Activated CD4-positive, alpha-beta memory T cell treated with anti-CD3 and anti-CD28 coated beads for 36 hours (primary cell): ENCODE measurements around the gene KREMEN2. TPM values are rescaled to one million over a fixed set of nuclear protein-coding genes. Genes with fewer than 3 reads are reported as not detected.

Experiments
- CTCF ChIA-PET: fragments of 350-600 bp; sonication (Branson Sonifier 250); formaldehyde crosslinking; loops from one replicate; lab custom pipeline; 2021; ENCODE audit warnings: antibody characterized with exemption, inconsistent platforms; lab: Charles Lee
- POLR2A ChIA-PET: fragments of 350-600 bp; sonication (Branson Sonifier 250); formaldehyde crosslinking; loops from one replicate; lab custom pipeline; 2021; ENCODE audit warnings: antibody characterized with exemption; lab: Charles Lee
- DNase-seq: peaks from one replicate; pipeline ENCODE4 v3.0.0-alpha.2; 2020
- H3K27ac Mint-ChIP-seq: one replicate; pipeline ENCODE4 v1.8.0; 2021; ENCODE audit warnings: mixed read lengths
- H3K27me3 Mint-ChIP-seq: one replicate; pipeline ENCODE4 v1.8.0; 2021; ENCODE audit warnings: mixed read lengths
- H3K36me3 Mint-ChIP-seq: one replicate; pipeline ENCODE4 v1.8.0; 2021; ENCODE audit warnings: mixed read lengths
- H3K4me1 Mint-ChIP-seq: one replicate; pipeline ENCODE4 v1.8.0; 2021; ENCODE audit warnings: low read depth, mixed read lengths
- H3K4me3 Mint-ChIP-seq: one replicate; pipeline ENCODE4 v1.8.0; 2021; ENCODE audit warnings: mild to moderate bottlenecking, mixed read lengths
- H3K9me3 Mint-ChIP-seq: one replicate; pipeline ENCODE4 v1.8.0; 2021; ENCODE audit warnings: mixed read lengths
- intact Hi-C: fragments of 100-400 bp; cut with micrococcal nuclease; formaldehyde crosslinking; loops from one replicate; pipeline ENCODE4 v1.15.1; 2023
- total RNA-seq, 2 experiments: library from RNA; stranded (reverse); gene quantifications; one replicate each; pipeline ENCODE4 v1.2.3, GENCODE V29; 2021

The KREMEN2 gene
- total RNA-seq, 2 experiments from 2014 or later: not detected

GRCh38 chr16:2968368-2968737, 4.3 kb downstream of the KREMEN2 start:
- CTCF ChIA-PET: no interaction called here
- Mint-ChIP-seq H3K27ac (no peak overlapping the region), H3K9me3 (no peaks in the 10 kb centered on the region), H3K27me3 (peaks cover 23% of the 10 kb centered on the region), H3K4me3 (peak overlapping the region; percentile 69), H3K4me1 (peaks cover 38% of the 10 kb centered on the region), H3K36me3 (peaks cover 18% of the 10 kb centered on the region)
- DNase-seq: no peak
- intact Hi-C loops: no loop called here
- POLR2A ChIA-PET: interaction anchor here (1.4 to 2.4 kb wide), 2 partner anchors 12 to 13 kb away, joined by 3 to 14 read pairs; partner anchors contain the start of gene PKMYT1

- Mint-ChIP-seq H3K27ac (peak within 1 kb of the TSS; percentile 38), H3K9me3 (no peaks in the 10 kb centered on the region), H3K27me3 (peaks cover 21% of the 10 kb centered on the region), H3K4me3 (peak within 1 kb of the TSS; percentile 76), H3K36me3 (peaks cover 18% of the 10 kb centered on the region), H3K4me1 (peaks cover 33% of the 10 kb centered on the region)
- ChIA-PET CTCF (interaction anchor here (0.7 to 2.0 kb wide), 4 partner anchors 10 to 165 kb away, joined by 3 to 11 read pairs (median 6); no protein-coding TSS in a partner anchor), POLR2A (interaction anchor here (0.9 to 2.4 kb wide), 5 partner anchors 9 to 52 kb away, joined by 3 to 14 read pairs (median 5); partner anchors contain the start of gene PKMYT1)
- peak; percentile 87 for DNase-seq
- intact Hi-C loops: loop anchor here (1.0 kb wide), 1 partner anchor 11 kb away; the partner anchor contains the start of gene PKMYT1
These were observed 4.9 kb downstream of the KREMEN2 start, which contains the start of gene PAQR4 for GRCh38 chr16:2968738-2969544. PAQR4 (plus strand) TSS chr16:2969348; CDS start chr16:2969675, 327 bp downstream.

- DNase-seq: peak; percentile 92
- Mint-ChIP-seq H3K4me3 (peak overlapping the region; percentile 76), H3K27me3 (peaks cover 20% of the 10 kb centered on the region), H3K9me3 (no peaks in the 10 kb centered on the region), H3K4me1 (peaks cover 31% of the 10 kb centered on the region), H3K36me3 (peaks cover 24% of the 10 kb centered on the region), H3K27ac (peak overlapping the region; percentile 38)
- ChIA-PET POLR2A (interaction anchor here (0.6 to 2.4 kb wide), 8 partner anchors 8 to 102 kb away, joined by 3 to 14 read pairs (median 4); partner anchors contain the start of gene PKMYT1), CTCF (interaction anchor here (0.5 to 2.0 kb wide), 10 partner anchors 8 to 164 kb away, joined by 3 to 11 read pairs (median 5); partner anchors contain the start of genes FLYWCH1 and PKMYT1)
- intact Hi-C loops: loop anchor here (1.0 to 2.0 kb wide), 2 partner anchors 10 to 51 kb away; partner anchors contain the start of genes PKMYT1 and TNFRSF12A
These were observed 5.8 kb downstream of the KREMEN2 start for GRCh38 chr16:2969545-2970521.

GRCh38 chr16:2970563-2970962, 6.5 kb downstream of the KREMEN2 start:
- ChIA-PET POLR2A (interaction anchor here (0.6 to 2.4 kb wide), 7 partner anchors 9 to 103 kb away, joined by 3 to 14 read pairs (median 4); partner anchors contain the start of gene PKMYT1), CTCF (interaction anchor here (0.5 to 2.0 kb wide), 9 partner anchors 8 to 59 kb away, joined by 3 to 11 read pairs (median 6); partner anchors contain the start of genes FLYWCH1 and PKMYT1)
- Mint-ChIP-seq H3K27me3 (peaks cover 15% of the 10 kb centered on the region), H3K36me3 (peaks cover 25% of the 10 kb centered on the region), H3K9me3 (no peaks in the 10 kb centered on the region), H3K27ac (no peak overlapping the region), H3K4me3 (peak overlapping the region; percentile 76), H3K4me1 (peaks cover 27% of the 10 kb centered on the region)
- no peak for DNase-seq
- intact Hi-C loops: loop anchor here (2.0 kb wide), 1 partner anchor 50 kb away; the partner anchor contains the start of gene TNFRSF12A

DNA sequence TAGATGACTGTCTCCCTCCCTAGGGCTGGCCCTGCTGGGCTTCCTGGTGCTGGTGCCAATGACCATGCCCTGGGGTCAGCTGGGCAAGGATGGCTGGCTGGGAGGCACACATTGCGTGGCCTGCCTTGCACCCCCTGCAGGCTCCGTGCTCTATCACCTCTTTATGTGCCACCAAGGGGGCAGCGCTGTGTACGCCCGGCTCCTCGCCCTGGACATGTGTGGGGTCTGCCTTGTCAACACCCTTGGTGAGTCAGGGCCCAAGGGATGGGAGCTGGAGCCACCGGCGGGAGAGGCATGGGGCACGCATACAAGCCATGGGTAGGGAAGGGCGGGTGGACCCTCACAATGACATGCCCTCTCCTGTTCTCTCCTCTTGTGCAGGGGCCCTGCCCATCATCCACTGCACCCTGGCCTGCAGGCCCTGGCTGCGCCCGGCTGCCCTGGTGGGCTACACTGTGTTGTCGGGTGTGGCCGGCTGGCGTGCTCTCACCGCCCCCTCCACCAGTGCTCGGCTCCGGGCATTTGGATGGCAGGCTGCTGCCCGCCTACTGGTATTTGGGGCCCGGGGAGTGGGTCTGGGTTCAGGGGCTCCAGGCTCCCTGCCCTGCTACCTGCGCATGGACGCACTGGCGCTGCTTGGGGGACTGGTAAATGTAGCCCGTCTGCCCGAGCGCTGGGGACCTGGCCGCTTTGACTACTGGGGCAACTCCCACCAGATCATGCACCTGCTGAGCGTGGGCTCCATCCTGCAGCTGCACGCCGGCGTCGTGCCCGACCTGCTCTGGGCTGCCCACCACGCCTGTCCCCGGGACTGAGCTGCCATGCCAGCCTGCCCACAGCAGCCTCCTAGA, 7.3 kb downstream of the KREMEN2 start:
- POLR2A ChIA-PET: interaction anchor here (0.7 to 1.1 kb wide), 3 partner anchors 9 to 51 kb away, joined by 3 to 4 read pairs (median 3); partner anchors contain the start of gene PKMYT1
- DNase-seq: no peak
- Mint-ChIP-seq H3K27me3 (peaks cover 9% of the 10 kb centered on the region), H3K4me3 (peak overlapping the region; percentile 76), H3K9me3 (no peaks in the 10 kb centered on the region), H3K4me1 (peaks cover 25% of the 10 kb centered on the region), H3K36me3 (peaks cover 31% of the 10 kb centered on the region), H3K27ac (no peak overlapping the region)
- intact Hi-C loops: loop anchor here (2.0 kb wide), 1 partner anchor 49 kb away; the partner anchor contains the start of gene TNFRSF12A
- CTCF ChIA-PET: interaction anchor here (1.0 kb wide), 1 partner anchor 9 kb away, joined by 4 read pairs; no protein-coding TSS in a partner anchor

- H3K4me3 Mint-ChIP-seq: peak overlapping the region; percentile 18
- intact Hi-C loops: loop anchor here (2.0 kb wide), 1 partner anchor 49 kb away; the partner anchor contains the start of gene TNFRSF12A
- ChIA-PET POLR2A (interaction anchor here (0.7 to 1.1 kb wide), 3 partner anchors 8 to 51 kb away, joined by 3 to 4 read pairs (median 3); partner anchors contain the start of gene PKMYT1), CTCF (interaction anchor here (0.7 to 1.0 kb wide), 4 partner anchors 9 to 11 kb away, joined by 3 to 4 read pairs (median 3); no protein-coding TSS in a partner anchor)
- peak overlapping the region; percentile 24 for H3K27ac Mint-ChIP-seq
- peaks cover 9% of the 10 kb centered on the region for H3K27me3 Mint-ChIP-seq
- H3K9me3 Mint-ChIP-seq: no peaks in the 10 kb centered on the region
- peaks cover 25% of the 10 kb centered on the region for H3K4me1 Mint-ChIP-seq
- DNase-seq: no peak
- H3K36me3 Mint-ChIP-seq: peaks cover 35% of the 10 kb centered on the region
These were observed 8.1 kb downstream of the KREMEN2 start for GRCh38 chr16:2971985-2972784.

DNA sequence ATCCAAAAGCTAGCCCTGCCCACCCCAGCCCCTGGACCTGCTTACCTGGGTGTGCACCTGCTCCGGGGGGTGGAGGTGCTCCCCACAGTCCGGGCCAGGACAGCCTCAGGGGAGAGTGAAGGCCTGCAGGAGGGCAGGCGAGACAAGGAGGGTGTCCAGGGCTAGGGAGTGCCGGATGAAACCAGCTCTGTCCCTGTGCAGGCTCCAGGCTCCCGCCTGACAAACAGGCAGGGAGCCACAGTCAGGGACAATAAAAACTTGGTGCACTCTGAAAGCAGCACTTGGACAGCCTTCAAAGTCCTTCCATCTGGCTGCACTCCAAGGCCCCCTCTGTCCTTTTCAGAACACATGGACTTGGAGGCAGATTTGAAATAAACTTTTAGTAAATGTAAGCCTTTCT, 9.0 kb downstream of the KREMEN2 start:
- H3K4me3 Mint-ChIP-seq: no peak overlapping the region
- ChIA-PET POLR2A (interaction anchor here (0.5 kb wide), 1 partner anchor 61 kb away, joined by 3 read pairs; no protein-coding TSS in a partner anchor), CTCF (interaction anchor here (0.9 to 1.1 kb wide), 3 partner anchors 9 to 55 kb away, joined by 3 read pairs; no protein-coding TSS in a partner anchor)
- H3K4me1 Mint-ChIP-seq: peaks cover 22% of the 10 kb centered on the region
- DNase-seq: no peak
- no peak overlapping the region for H3K27ac Mint-ChIP-seq
- intact Hi-C loops: no loop called here
- peaks cover 6% of the 10 kb centered on the region for H3K27me3 Mint-ChIP-seq
- no peaks in the 10 kb centered on the region for H3K9me3 Mint-ChIP-seq
- H3K36me3 Mint-ChIP-seq: peaks cover 40% of the 10 kb centered on the region

DNA sequence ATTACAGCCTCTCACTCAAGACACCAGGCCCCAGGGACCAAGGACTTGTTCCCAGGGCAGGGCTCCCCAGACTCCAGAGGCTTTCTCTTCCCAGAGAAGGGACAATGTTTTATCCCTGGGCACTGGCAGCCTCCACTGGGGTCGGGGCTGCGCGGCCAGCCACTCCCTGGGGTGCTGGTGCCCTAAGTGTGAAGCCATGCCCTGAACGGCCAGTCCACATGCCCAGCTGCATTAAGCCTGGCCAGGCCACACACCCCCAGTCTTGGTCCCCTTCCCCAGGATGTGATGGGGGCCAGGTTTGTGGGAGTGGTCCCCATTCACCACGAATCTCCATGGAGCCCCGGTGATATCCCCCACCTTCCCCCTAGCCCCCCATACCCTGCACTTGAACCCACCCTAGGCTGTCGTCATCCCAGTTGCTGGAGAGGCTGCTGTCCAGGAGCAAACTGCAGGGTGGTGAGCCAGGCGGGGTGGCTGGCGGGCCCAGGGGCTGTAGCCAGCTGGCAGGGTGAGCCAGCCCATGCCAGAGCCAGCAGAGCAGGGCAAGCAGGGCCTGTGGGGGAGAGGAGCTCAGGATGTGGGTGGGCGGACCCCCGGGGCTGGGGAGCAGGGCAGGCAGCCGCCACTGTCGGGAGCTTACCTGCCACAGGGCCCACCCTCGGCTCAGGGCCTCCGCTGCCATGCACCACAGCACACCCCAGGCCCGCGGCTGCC, 9.7 kb downstream of the KREMEN2 start:
- H3K27me3 Mint-ChIP-seq: no peaks in the 10 kb centered on the region
- no peaks in the 10 kb centered on the region for H3K9me3 Mint-ChIP-seq
- CTCF ChIA-PET: interaction anchor here (1.1 kb wide), 1 partner anchor 55 kb away, joined by 3 read pairs; no protein-coding TSS in a partner anchor
- no peak overlapping the region for H3K4me3 Mint-ChIP-seq
- peaks cover 17% of the 10 kb centered on the region for H3K4me1 Mint-ChIP-seq
- intact Hi-C loops: no loop called here
- peaks cover 43% of the 10 kb centered on the region for H3K36me3 Mint-ChIP-seq
- no peak for DNase-seq
- H3K27ac Mint-ChIP-seq: no peak overlapping the region
- POLR2A ChIA-PET: interaction anchor here (0.5 to 0.7 kb wide), 2 partner anchors 60 to 233 kb away, joined by 3 read pairs; no protein-coding TSS in a partner anchor
